ENCODE results near the gene IFNL3.

IFNL3 gene

DNA sequence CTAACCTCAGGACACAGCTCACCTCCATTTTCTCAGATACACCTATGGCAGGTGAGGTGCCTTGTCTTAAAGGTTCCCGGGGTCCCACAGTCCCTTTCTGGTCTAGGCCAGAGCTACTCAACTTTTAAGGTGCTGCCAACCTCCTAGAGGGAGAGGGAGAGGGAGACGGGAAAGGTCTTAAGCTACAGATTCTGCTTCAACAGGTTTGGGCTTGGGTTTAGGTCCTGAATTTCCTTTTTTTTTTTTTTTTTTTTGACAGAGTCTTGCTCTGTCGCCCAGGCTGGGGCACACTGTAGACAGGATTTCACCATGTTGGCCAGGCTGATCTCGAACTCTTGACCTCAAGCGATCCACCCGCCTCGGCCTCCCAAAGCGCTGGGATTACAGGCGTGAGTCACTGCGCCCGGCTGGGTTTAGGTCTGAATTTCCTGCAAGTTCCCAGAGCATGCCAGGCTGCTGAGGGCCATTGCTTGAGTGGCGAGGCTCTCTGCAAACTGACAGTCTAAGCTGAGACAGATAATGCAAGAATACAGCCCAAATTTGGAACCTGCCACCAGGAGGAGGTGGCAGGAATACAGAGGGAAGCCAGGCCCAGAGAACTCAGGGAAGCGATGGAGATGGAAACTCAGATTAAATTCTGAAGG is 33.0 kb downstream of the IFNL3 start:
- Histone ChIP-seq H4K20me1 (ENCODE audit: control insufficient read depth, insufficient read depth, low read depth, low read length) (no peaks in the 10 kb centered on the region), H3K79me2 (ENCODE audit: control insufficient read depth, low read length) (no peaks in the 10 kb centered on the region), H3K4me1 (ENCODE audit: control insufficient read depth, low read length) (no peaks in the 10 kb centered on the region), H3K27ac (ENCODE audit: low read depth, low read length) (no peak overlapping the region), H3F3A (ENCODE audit: control insufficient read depth, insufficient read depth) (no peaks in the 10 kb centered on the region), H3K9me2 (replicated peaks; ENCODE audit: control insufficient read depth, low read length) (no peaks in the 10 kb centered on the region), H3K9me3 (ENCODE audit: control insufficient read depth, insufficient read depth, low read length) (no peaks in the 10 kb centered on the region), H3K36me3 (ENCODE audit: control insufficient read depth, low read length) (no peaks in the 10 kb centered on the region), H3K27me3 (ENCODE audit: control insufficient read depth, low read length) (no peaks in the 10 kb centered on the region), H3K4me2 (ENCODE audit: low read length) (no peak overlapping the region), H3K4me3 (ENCODE audit: low read length) (no peak overlapping the region)
- no peak for TF ChIP-seq EZH2phosphoT487 (IDR thresholded peaks at IDR 0.05; ENCODE audit: borderline replicate concordance, low read length)
- TF ChIP-seq, protein P1, sequence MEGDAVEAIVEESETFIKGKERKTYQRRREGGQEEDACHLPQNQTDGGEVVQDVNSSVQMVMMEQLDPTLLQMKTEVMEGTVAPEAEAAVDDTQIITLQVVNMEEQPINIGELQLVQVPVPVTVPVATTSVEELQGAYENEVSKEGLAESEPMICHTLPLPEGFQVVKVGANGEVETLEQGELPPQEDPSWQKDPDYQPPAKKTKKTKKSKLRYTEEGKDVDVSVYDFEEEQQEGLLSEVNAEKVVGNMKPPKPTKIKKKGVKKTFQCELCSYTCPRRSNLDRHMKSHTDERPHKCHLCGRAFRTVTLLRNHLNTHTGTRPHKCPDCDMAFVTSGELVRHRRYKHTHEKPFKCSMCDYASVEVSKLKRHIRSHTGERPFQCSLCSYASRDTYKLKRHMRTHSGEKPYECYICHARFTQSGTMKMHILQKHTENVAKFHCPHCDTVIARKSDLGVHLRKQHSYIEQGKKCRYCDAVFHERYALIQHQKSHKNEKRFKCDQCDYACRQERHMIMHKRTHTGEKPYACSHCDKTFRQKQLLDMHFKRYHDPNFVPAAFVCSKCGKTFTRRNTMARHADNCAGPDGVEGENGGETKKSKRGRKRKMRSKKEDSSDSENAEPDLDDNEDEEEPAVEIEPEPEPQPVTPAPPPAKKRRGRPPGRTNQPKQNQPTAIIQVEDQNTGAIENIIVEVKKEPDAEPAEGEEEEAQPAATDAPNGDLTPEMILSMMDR (IDR thresholded peaks at IDR 0.05; ENCODE audit: low read depth, low read length, poor library complexity, severe bottlenecking), result no peak

DNA sequence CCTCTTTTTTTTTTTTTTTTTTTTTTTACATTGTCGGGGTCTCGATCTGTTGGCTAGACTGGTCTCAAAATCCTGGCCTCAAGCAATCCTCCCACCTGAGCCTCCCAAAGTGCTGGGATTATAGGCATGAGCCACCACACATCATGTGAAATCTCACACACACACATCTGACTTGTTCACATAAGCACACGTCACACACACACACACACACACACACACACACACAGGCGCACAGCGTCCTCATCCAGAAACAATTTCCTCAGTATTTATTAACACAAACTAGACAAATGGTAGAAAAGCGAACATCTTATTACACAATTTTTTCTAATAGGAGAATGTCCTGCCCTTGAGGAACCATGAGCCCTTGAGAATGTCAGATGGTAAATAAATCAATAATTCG is 35.6 kb downstream of the IFNL3 start:
- Histone ChIP-seq H3K36me3 (ENCODE audit: control insufficient read depth, low read length) (no peaks in the 10 kb centered on the region), H3K4me2 (ENCODE audit: low read length) (no peak overlapping the region), H3F3A (ENCODE audit: control insufficient read depth, insufficient read depth) (no peaks in the 10 kb centered on the region), H3K4me1 (ENCODE audit: control insufficient read depth, low read length) (no peaks in the 10 kb centered on the region), H3K27me3 (ENCODE audit: control insufficient read depth, low read length) (no peaks in the 10 kb centered on the region), H4K20me1 (ENCODE audit: control insufficient read depth, insufficient read depth, low read depth, low read length) (no peaks in the 10 kb centered on the region), H3K4me3 (ENCODE audit: low read length) (no peak overlapping the region), H3K9me3 (ENCODE audit: control insufficient read depth, insufficient read depth, low read length) (no peaks in the 10 kb centered on the region), H3K27ac (ENCODE audit: low read depth, low read length) (no peak overlapping the region), H3K79me2 (ENCODE audit: control insufficient read depth, low read length) (no peaks in the 10 kb centered on the region), H3K9me2 (replicated peaks; ENCODE audit: control insufficient read depth, low read length) (no peaks in the 10 kb centered on the region)
- no peak for TF ChIP-seq EZH2phosphoT487 (IDR thresholded peaks at IDR 0.05; ENCODE audit: borderline replicate concordance, low read length)
- TF ChIP-seq, protein P1 (IDR thresholded peaks at IDR 0.05; ENCODE audit: low read depth, low read length, poor library complexity, severe bottlenecking), result no peak

DNA sequence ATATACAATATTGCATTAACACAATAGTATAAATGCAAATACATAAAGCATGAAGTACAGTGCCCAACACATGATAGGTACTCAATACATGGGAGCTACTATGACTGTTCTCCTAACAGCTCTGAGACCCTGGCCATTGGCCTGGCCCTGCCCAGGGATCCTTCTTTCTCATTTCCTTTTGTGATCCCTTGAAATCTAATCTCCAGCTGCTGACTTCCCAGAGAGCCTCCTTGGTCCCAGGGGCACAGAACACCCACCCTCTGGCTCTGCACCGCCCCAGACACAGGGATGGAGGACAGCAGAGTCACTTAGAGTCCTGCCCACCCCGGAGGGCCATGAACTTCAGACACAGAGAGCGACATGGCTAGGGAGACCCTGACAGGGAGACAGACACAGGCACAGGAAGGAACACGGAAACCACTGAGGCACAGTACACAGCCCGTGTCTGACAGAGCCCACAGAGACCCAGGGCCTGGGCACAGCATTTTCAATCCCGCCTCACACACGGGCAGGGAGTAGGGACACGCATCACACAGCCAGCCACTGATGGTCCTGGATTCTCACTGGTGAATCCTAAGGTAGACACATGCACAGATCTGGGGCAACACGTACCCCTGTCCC is 36.5 kb downstream of the IFNL3 start:
- Histone ChIP-seq H3K79me2 (ENCODE audit: control insufficient read depth, low read length) (no peaks in the 10 kb centered on the region), H3K4me3 (ENCODE audit: low read length) (no peak overlapping the region), H3K27ac (ENCODE audit: low read depth, low read length) (no peak overlapping the region), H3K9me3 (ENCODE audit: control insufficient read depth, insufficient read depth, low read length) (no peaks in the 10 kb centered on the region), H3K36me3 (ENCODE audit: control insufficient read depth, low read length) (no peaks in the 10 kb centered on the region), H3K4me2 (ENCODE audit: low read length) (no peak overlapping the region), H3K4me1 (ENCODE audit: control insufficient read depth, low read length) (no peaks in the 10 kb centered on the region), H3K27me3 (ENCODE audit: control insufficient read depth, low read length) (no peaks in the 10 kb centered on the region), H3F3A (ENCODE audit: control insufficient read depth, insufficient read depth) (no peaks in the 10 kb centered on the region), H3K9me2 (replicated peaks; ENCODE audit: control insufficient read depth, low read length) (no peaks in the 10 kb centered on the region), H4K20me1 (ENCODE audit: control insufficient read depth, insufficient read depth, low read depth, low read length) (no peaks in the 10 kb centered on the region)
- TF ChIP-seq, protein P1 (IDR thresholded peaks at IDR 0.05; ENCODE audit: low read depth, low read length, poor library complexity, severe bottlenecking), result no peak
- TF ChIP-seq EZH2phosphoT487 (IDR thresholded peaks at IDR 0.05; ENCODE audit: borderline replicate concordance, low read length), result no peak

All from DOHH2 (cell line).